Neural cell (in vitro differentiated cells): ENCODE data around the gene ELMO1. TPM values are rescaled to one million over a fixed set of nuclear protein-coding genes. Genes with fewer than 3 reads are reported as not detected.

ENCODE experiments used
- H2AFZ ChIP-seq: fragments of 200-600, 300-800 bp; sonication (generic), shearing (Covaris generic); 2 replicates; pipeline ENCODE4 v1.6.0; 2014; ENCODE audit warnings: low read depth, mild to moderate bottlenecking, antibody characterized with exemption, low read length, moderate library complexity
- H3F3A ChIP-seq: fragments of 200-600 bp; shearing (Covaris generic); 2 replicates; pipeline ENCODE4 v1.6.1; 2016; ENCODE audit warnings: mild to moderate bottlenecking, moderate library complexity, mixed read lengths, antibody characterized with exemption, low read length; ENCODE audit not compliant: insufficient read depth, poor library complexity, severe bottlenecking
- H3K27ac ChIP-seq: fragments of 200-600, 300-800 bp; sonication (generic), shearing (Covaris generic); 2 replicates; pipeline ENCODE4 v1.5.1; 2014; ENCODE audit warnings: mild to moderate bottlenecking, low read length, moderate library complexity
- H3K27me3 ChIP-seq: fragments of 300-800, 200-600 bp; sonication (generic), shearing (Covaris generic); 2 replicates; pipeline ENCODE4 v1.6.0; 2014; ENCODE audit warnings: mild to moderate bottlenecking, low read depth, low read length, moderate library complexity; ENCODE audit not compliant: insufficient read depth
- H3K36me3 ChIP-seq: fragments of 300-800, 200-600 bp; sonication (generic), shearing (Covaris generic); 2 replicates; pipeline ENCODE4 v1.5.1; 2014; ENCODE audit warnings: mild to moderate bottlenecking, antibody characterized with exemption, low read length, moderate library complexity; ENCODE audit not compliant: insufficient read depth
- H3K4me2 ChIP-seq: fragments of 300-800, 200-600 bp; sonication (generic), shearing (Covaris generic); 2 replicates; pipeline ENCODE4 v1.6.0; 2014; ENCODE audit warnings: mild to moderate bottlenecking, low read length
- H3K4me3 ChIP-seq: fragments of 300-800, 200-600 bp; sonication (generic), shearing (Covaris generic); 2 replicates; pipeline ENCODE4 v1.5.1; 2014; ENCODE audit warnings: mild to moderate bottlenecking, low read length, moderate library complexity
- H3K79me2 ChIP-seq: fragments of 200-600 bp; shearing (Covaris generic); replicated peaks from 2 replicates; pipeline ENCODE4 v1.6.0; 2014; ENCODE audit warnings: mild to moderate bottlenecking, low read length, moderate library complexity; ENCODE audit not compliant: insufficient read depth
- H3K9ac ChIP-seq: fragments of 300-800, 200-600 bp; sonication (generic), shearing (Covaris generic); 2 replicates; pipeline ENCODE4 v1.6.1; 2016; ENCODE audit warnings: mild to moderate bottlenecking, low read length, mixed read lengths
- H3K9me2 ChIP-seq: fragments of 200-600 bp; shearing (Covaris generic); 2 replicates; pipeline ENCODE4 v1.6.1; 2016; ENCODE audit warnings: mild to moderate bottlenecking, low read length, mixed read lengths; ENCODE audit not compliant: insufficient read depth
- H3K9me3 ChIP-seq: fragments of 200-600, 300-800 bp; sonication (generic), shearing (Covaris generic); 2 replicates; pipeline ENCODE4 v1.6.1; 2016; ENCODE audit warnings: mild to moderate bottlenecking, mixed run types, low read length, moderate library complexity, mixed read lengths
- H4K20me1 ChIP-seq: fragments of 200-600 bp; shearing (Covaris generic); 2 replicates; pipeline ENCODE4 v1.6.1; 2016; ENCODE audit warnings: mild to moderate bottlenecking, mixed run types; ENCODE audit not compliant: insufficient read depth
- CTCF ChIP-seq: fragments of 450-650 bp; IDR thresholded peaks from 2 replicates; pipeline ENCODE4 v1.5.1; 2014; ENCODE audit warnings: antibody characterized with exemption, mild to moderate bottlenecking, moderate library complexity; ENCODE audit not compliant: poor library complexity, severe bottlenecking
- EP300 ChIP-seq: fragments of 450-650 bp; conservative IDR thresholded peaks from 2 replicates; pipeline ENCODE4 v1.6.1; 2014; ENCODE audit warnings: antibody characterized with exemption, mild to moderate bottlenecking, moderate library complexity; ENCODE audit not compliant: poor library complexity, severe bottlenecking
- EZH2 ChIP-seq: fragments of 200-600, 300-800 bp; shearing (Covaris generic), sonication (generic); IDR thresholded peaks from 2 replicates; pipeline ENCODE4 v1.6.1; 2014; ENCODE audit warnings: antibody characterized with exemption, low read length, borderline replicate concordance, mild to moderate bottlenecking; ENCODE audit not compliant: insufficient read depth, poor library complexity, severe bottlenecking
- MXI1 ChIP-seq: fragments of 450-650 bp; conservative IDR thresholded peaks from 2 replicates; pipeline ENCODE4 v1.6.1; 2014; ENCODE audit warnings: antibody characterized with exemption, mild to moderate bottlenecking; ENCODE audit not compliant: poor library complexity, severe bottlenecking
- POLR2AphosphoS5 ChIP-seq: IDR thresholded peaks from 2 replicates; pipeline ENCODE4 v1.6.1; 2012
- RAD21 ChIP-seq: fragments of 450-650 bp; conservative IDR thresholded peaks from 2 replicates; pipeline ENCODE4 v1.6.1; 2014; ENCODE audit warnings: antibody characterized with exemption, mild to moderate bottlenecking, moderate library complexity
- REST ChIP-seq: IDR thresholded peaks from 2 replicates; pipeline ENCODE4 v1.6.1; 2012; ENCODE audit warnings: borderline replicate concordance
- SMC3 ChIP-seq: fragments of 450-650 bp; conservative IDR thresholded peaks from 2 replicates; pipeline ENCODE4 v1.6.1; 2014; ENCODE audit warnings: antibody characterized with exemption, mild to moderate bottlenecking, moderate library complexity; ENCODE audit not compliant: poor library complexity
- TAF1 ChIP-seq: IDR thresholded peaks from 2 replicates; pipeline ENCODE4 v1.6.1; 2012; ENCODE audit warnings: low read depth
- polyA plus RNA-seq: library from polyadenylated mRNA; depleted of rRNA; stranded (reverse); fragments of >200 nt; gene quantifications from 2 replicates; pipeline ENCODE4 v1.2.3, GENCODE V29; 2014

The ELMO1 gene
- polyA plus RNA-seq, 1 donor from 2014 or later, result 12.2 TPM

- no peak overlapping the region for H3K4me2 ChIP-seq
- no peaks in the 10 kb centered on the region for H3K9me2 ChIP-seq
- H3K36me3 ChIP-seq, result no peaks in the 10 kb centered on the region
- no peaks in the 10 kb centered on the region for H3F3A ChIP-seq
- no peaks in the 10 kb centered on the region for H4K20me1 ChIP-seq
- H2AFZ ChIP-seq, result no peak overlapping the region
- H3K79me2 ChIP-seq, result no peaks in the 10 kb centered on the region
- no peaks in the 10 kb centered on the region for H3K27me3 ChIP-seq
- TF ChIP-seq CTCF, result no peak
- H3K27ac ChIP-seq, result no peak overlapping the region
- no peaks in the 10 kb centered on the region for H3K9me3 ChIP-seq
- no peak overlapping the region for H3K9ac ChIP-seq
- H3K4me3 ChIP-seq, result no peak overlapping the region
Observed at GRCh38 chr7:37399876-37400421, 48.7 kb downstream of the ELMO1 start.

DNA sequence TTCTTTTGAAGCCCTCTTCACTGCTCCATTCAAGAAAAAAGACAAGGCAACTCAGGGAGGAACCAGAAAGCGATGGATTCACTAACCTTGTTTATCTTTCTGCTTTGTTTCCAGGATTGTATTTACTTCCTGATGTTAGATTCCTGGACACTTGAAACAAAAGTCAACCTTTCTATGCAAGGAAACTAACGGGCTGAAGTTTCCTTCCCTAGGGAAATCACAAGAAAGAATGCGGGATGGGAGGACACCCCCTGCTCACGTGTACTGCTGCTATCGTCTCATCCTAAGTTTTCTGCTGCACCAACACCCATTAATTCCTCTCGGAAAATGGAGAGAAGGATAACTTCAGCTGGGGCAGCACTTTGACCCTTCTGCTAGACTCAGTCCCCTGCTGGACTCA lies 50.3 kb downstream of the ELMO1 start:
- Histone ChIP-seq H3F3A (no peaks in the 10 kb centered on the region), H3K9me3 (no peaks in the 10 kb centered on the region), H4K20me1 (no peaks in the 10 kb centered on the region), H3K79me2 (no peaks in the 10 kb centered on the region), H2AFZ (no peak overlapping the region), H3K9me2 (no peaks in the 10 kb centered on the region), H3K36me3 (no peaks in the 10 kb centered on the region), H3K4me2 (no peak overlapping the region), H3K27ac (no peak overlapping the region), H3K4me3 (no peak overlapping the region), H3K9ac (no peak overlapping the region), H3K27me3 (no peaks in the 10 kb centered on the region)
- TF ChIP-seq CTCF, result no peak
- TF ChIP-seq SMC3, result no peak
- TF ChIP-seq EP300, result no peak
- no peak for TF ChIP-seq REST
- no peak for TF ChIP-seq POLR2AphosphoS5
- TF ChIP-seq EZH2, result no peak
- TF ChIP-seq RAD21, result no peak
- no peak for TF ChIP-seq TAF1
- TF ChIP-seq MXI1, result no peak
